Calu3 (cell line): ENCODE data around the gene NPTX1. TPM values are rescaled to one million over a fixed set of nuclear protein-coding genes. Genes with fewer than 3 reads are reported as not detected.

Source experiments
- BruUV-seq: library from RNA; stranded (reverse); fragments of 400-500 nt; replicated peaks from 2 replicates; lab custom pipeline; 2021; lab: Mats Ljungman, UMichigan
- CTCF ChIA-PET: fragments of 300-600 bp; sonication (Branson Sonifier 250); formaldehyde crosslinking; loops from one replicate; lab custom pipeline; 2022; ENCODE audit warnings: antibody characterized with exemption; lab: Charles Lee
- DNase-seq: peaks from one replicate; pipeline ENCODE4 v3.0.0; 2022
- H3K27ac Mint-ChIP-seq: one replicate; pipeline ENCODE4 v1.8.0; 2022; ENCODE audit warnings: mixed read lengths; ENCODE audit not compliant: unreplicated experiment
- H3K27me3 Mint-ChIP-seq: one replicate; pipeline ENCODE4 v1.8.0; 2022; ENCODE audit warnings: mixed read lengths; ENCODE audit not compliant: unreplicated experiment
- H3K36me3 Mint-ChIP-seq: one replicate; pipeline ENCODE4 v1.8.0; 2022; ENCODE audit warnings: mild to moderate bottlenecking, moderate library complexity, mixed read lengths; ENCODE audit not compliant: insufficient read depth, unreplicated experiment
- H3K4me1 Mint-ChIP-seq: one replicate; pipeline ENCODE4 v1.8.0; 2022; ENCODE audit warnings: mild to moderate bottlenecking, low read depth, mixed read lengths; ENCODE audit not compliant: unreplicated experiment
- H3K4me3 Mint-ChIP-seq: one replicate; pipeline ENCODE4 v1.8.0; 2022; ENCODE audit warnings: mild to moderate bottlenecking, low read depth, moderate library complexity, mixed read lengths; ENCODE audit not compliant: unreplicated experiment
- H3K9me3 Mint-ChIP-seq: one replicate; pipeline ENCODE4 v1.8.0; 2022; ENCODE audit warnings: low read depth, mixed read lengths; ENCODE audit not compliant: unreplicated experiment
- CTCF ChIP-seq: fragments of 200-600 bp; IDR thresholded peaks from one replicate; pipeline ENCODE4 v1.8.0; 2022; ENCODE audit warnings: antibody characterized with exemption; ENCODE audit not compliant: unreplicated experiment
- intact Hi-C: fragments of 100-400 bp; cut with micrococcal nuclease; formaldehyde crosslinking; loops from one replicate; pipeline ENCODE4 v1.10.0; 2022; ENCODE audit not compliant: unreplicated experiment
- total RNA-seq: library from RNA; stranded (reverse); gene quantifications from 2 replicates; pipeline ENCODE4 v1.2.3, GENCODE V29; 2022

The NPTX1 gene
- total RNA-seq, 1 experiment from 2014 or later = 0.21 TPM

- DNase-seq = no peak
- intact Hi-C loops = no loop called here
- Mint-ChIP-seq H3K4me1 (no peaks in the 10 kb centered on the region), H3K27ac (no peak overlapping the region), H3K4me3 (no peak overlapping the region), H3K27me3 (no peaks in the 10 kb centered on the region), H3K36me3 (peaks cover 14% of the 10 kb centered on the region), H3K9me3 (no peaks in the 10 kb centered on the region)
- TF ChIP-seq CTCF = no peak
- CTCF ChIA-PET = no interaction called here
- no TSS peak for BruUV-seq
Measured at GRCh38 chr17:80449194-80449929, 27.0 kb downstream of the NPTX1 start.

- no peak for DNase-seq
- no TSS peak for BruUV-seq
- no peak overlapping the region for H3K27ac Mint-ChIP-seq
Measured at GRCh38 chr17:80447790-80448189, 28.6 kb downstream of the NPTX1 start.

GRCh38 chr17:80446645-80447405 is 29.6 kb downstream of the NPTX1 start:
- CTCF ChIA-PET = interaction anchor here (0.8 to 1.0 kb wide), 2 partner anchors 9 to 20 kb away, joined by 3 read pairs; no protein-coding TSS in a partner anchor
- H3K9me3 Mint-ChIP-seq = no peaks in the 10 kb centered on the region
- no peak overlapping the region for H3K4me3 Mint-ChIP-seq
- intact Hi-C loops = no loop called here
- DNase-seq = no peak
- BruUV-seq = no TSS peak
- no peaks in the 10 kb centered on the region for H3K4me1 Mint-ChIP-seq
- H3K27me3 Mint-ChIP-seq = peaks cover 8% of the 10 kb centered on the region
- no peak overlapping the region for H3K27ac Mint-ChIP-seq
- TF ChIP-seq CTCF = no peak
- no peaks in the 10 kb centered on the region for H3K36me3 Mint-ChIP-seq

More at GRCh38 chr17:80447790-80448189, 28.6 kb downstream of the NPTX1 start:
- CTCF ChIA-PET = interaction anchor here (0.7 kb wide), 1 partner anchor 9 kb away, joined by 7 read pairs; no protein-coding TSS in a partner anchor
- H3K36me3 Mint-ChIP-seq = no peaks in the 10 kb centered on the region
- TF ChIP-seq CTCF = no peak
- H3K9me3 Mint-ChIP-seq = no peaks in the 10 kb centered on the region
- H3K4me1 Mint-ChIP-seq = no peaks in the 10 kb centered on the region
- H3K4me3 Mint-ChIP-seq = no peak overlapping the region
- intact Hi-C loops = no loop called here
- peaks cover 7% of the 10 kb centered on the region for H3K27me3 Mint-ChIP-seq

- intact Hi-C loops = no loop called here
- no peak overlapping the region for H3K4me3 Mint-ChIP-seq
- H3K4me1 Mint-ChIP-seq = no peaks in the 10 kb centered on the region
- H3K36me3 Mint-ChIP-seq = no peaks in the 10 kb centered on the region
- H3K27ac Mint-ChIP-seq = no peak overlapping the region
- H3K27me3 Mint-ChIP-seq = peaks cover 8% of the 10 kb centered on the region
- CTCF ChIA-PET = no interaction called here
- no peak for DNase-seq
- H3K9me3 Mint-ChIP-seq = no peaks in the 10 kb centered on the region
- no peak for TF ChIP-seq CTCF
- BruUV-seq = no TSS peak
Measured at GRCh38 chr17:80445726-80446110, 30.7 kb downstream of the NPTX1 start.
